ENCODE measurements around the gene TM9SF1.

TM9SF1 gene

GRCh38 chr14:24211311-24211710 is 16.1 kb upstream of the TM9SF1 start:
- H3K4me2 ChIP-seq (ENCODE audit: low read depth, low read length): no peak overlapping the region

GRCh38 chr14:24207625-24208024 is 12.4 kb upstream of the TM9SF1 start:
- Histone ChIP-seq H3K4me2 (ENCODE audit: low read depth, low read length) (no peak overlapping the region), H3K4me1 (ENCODE audit: low read length) (no peaks in the 10 kb centered on the region), H3F3A (ENCODE audit: insufficient read depth, low read length) (no peaks in the 10 kb centered on the region), H3K9ac (ENCODE audit: low read length) (no peak overlapping the region), H4K20me1 (ENCODE audit: insufficient read depth, low read length) (no peaks in the 10 kb centered on the region), H3K4me3 (ENCODE audit: low read length) (no peak overlapping the region), H3K27me3 (replicated peaks; ENCODE audit: insufficient read depth, low read length) (no peaks in the 10 kb centered on the region), H3K9me2 (replicated peaks; ENCODE audit: insufficient read depth, low read length) (no peaks in the 10 kb centered on the region), H2AFZ (ENCODE audit: low read length) (no peak overlapping the region), H3K79me2 (ENCODE audit: low read length) (peaks cover 6% of the 10 kb centered on the region), H3K27ac (ENCODE audit: low read length) (no peak overlapping the region), H3K9me3 (replicated peaks; ENCODE audit: insufficient read depth, low read length) (no peaks in the 10 kb centered on the region), H3K36me3 (replicated peaks; ENCODE audit: insufficient read depth, low read length) (no peaks in the 10 kb centered on the region)
- DNase-seq: no peak
- TF ChIP-seq EZH2phosphoT487 (IDR thresholded peaks at IDR 0.05; ENCODE audit: low read length): no peak
- no peak for TF ChIP-seq EZH2 (optimal IDR thresholded peaks at IDR 0.05; ENCODE audit: low read depth, low read length)
- TF ChIP-seq CTCF (IDR thresholded peaks at IDR 0.05; ENCODE audit: low read length): no peak

More at GRCh38 chr14:24211311-24211710, 16.1 kb upstream of the TM9SF1 start:
- Histone ChIP-seq H2AFZ (ENCODE audit: low read length) (no peak overlapping the region), H3K36me3 (replicated peaks; ENCODE audit: insufficient read depth, low read length) (no peaks in the 10 kb centered on the region), H3K9ac (ENCODE audit: low read length) (no peak overlapping the region), H3K9me2 (replicated peaks; ENCODE audit: insufficient read depth, low read length) (no peaks in the 10 kb centered on the region), H3K27me3 (replicated peaks; ENCODE audit: insufficient read depth, low read length) (no peaks in the 10 kb centered on the region), H3K4me3 (ENCODE audit: low read length) (no peak overlapping the region), H3K79me2 (ENCODE audit: low read length) (peaks cover 6% of the 10 kb centered on the region), H4K20me1 (ENCODE audit: insufficient read depth, low read length) (no peaks in the 10 kb centered on the region), H3K9me3 (replicated peaks; ENCODE audit: insufficient read depth, low read length) (no peaks in the 10 kb centered on the region), H3K4me1 (ENCODE audit: low read length) (peaks cover 15% of the 10 kb centered on the region), H3K27ac (ENCODE audit: low read length) (no peak overlapping the region), H3F3A (ENCODE audit: insufficient read depth, low read length) (peaks cover 21% of the 10 kb centered on the region)
- no peak for TF ChIP-seq EZH2phosphoT487 (IDR thresholded peaks at IDR 0.05; ENCODE audit: low read length)
- TF ChIP-seq CTCF (IDR thresholded peaks at IDR 0.05; ENCODE audit: low read length): no peak
- no peak for TF ChIP-seq EZH2 (optimal IDR thresholded peaks at IDR 0.05; ENCODE audit: low read depth, low read length)
- DNase-seq: no peak

DNA sequence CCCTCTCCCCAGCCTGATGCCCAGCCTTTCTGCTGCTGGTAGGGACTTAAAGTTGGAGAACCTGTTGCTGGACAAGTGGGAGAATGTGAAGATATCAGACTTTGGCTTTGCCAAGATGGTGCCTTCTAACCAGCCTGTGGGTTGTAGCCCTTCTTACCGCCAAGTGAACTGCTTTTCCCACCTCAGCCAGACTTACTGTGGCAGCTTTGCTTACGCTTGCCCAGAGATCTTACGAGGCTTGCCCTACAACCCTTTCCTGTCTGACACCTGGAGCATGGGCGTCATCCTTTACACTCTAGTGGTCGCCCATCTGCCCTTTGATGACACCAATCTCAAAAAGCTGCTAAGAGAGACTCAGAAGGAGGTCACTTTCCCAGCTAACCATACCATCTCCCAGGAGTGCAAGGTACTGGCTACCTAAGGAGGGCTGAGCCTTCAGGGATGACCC is 11.9 kb upstream of the TM9SF1 start:
- Histone ChIP-seq H4K20me1 (ENCODE audit: insufficient read depth, low read length) (no peaks in the 10 kb centered on the region), H3K4me1 (ENCODE audit: low read length) (no peaks in the 10 kb centered on the region), H3K4me3 (ENCODE audit: low read length) (no peak overlapping the region), H3K4me2 (ENCODE audit: low read depth, low read length) (no peak overlapping the region), H3K36me3 (replicated peaks; ENCODE audit: insufficient read depth, low read length) (no peaks in the 10 kb centered on the region), H3K9ac (ENCODE audit: low read length) (no peak overlapping the region), H3K79me2 (ENCODE audit: low read length) (peaks cover 6% of the 10 kb centered on the region), H3F3A (ENCODE audit: insufficient read depth, low read length) (no peaks in the 10 kb centered on the region), H3K9me2 (replicated peaks; ENCODE audit: insufficient read depth, low read length) (no peaks in the 10 kb centered on the region), H2AFZ (ENCODE audit: low read length) (no peak overlapping the region), H3K9me3 (replicated peaks; ENCODE audit: insufficient read depth, low read length) (no peaks in the 10 kb centered on the region), H3K27ac (ENCODE audit: low read length) (no peak overlapping the region), H3K27me3 (replicated peaks; ENCODE audit: insufficient read depth, low read length) (no peaks in the 10 kb centered on the region)
- TF ChIP-seq EZH2 (optimal IDR thresholded peaks at IDR 0.05; ENCODE audit: low read depth, low read length): no peak
- TF ChIP-seq EZH2phosphoT487 (IDR thresholded peaks at IDR 0.05; ENCODE audit: low read length): no peak
- no peak for TF ChIP-seq CTCF (IDR thresholded peaks at IDR 0.05; ENCODE audit: low read length)
- no peak for DNase-seq
